PC-3 (cell line): ENCODE data around the gene PLEKHA6.

Experiments used
- CTCF ChIP-seq: fragments of 300-600 bp; sonication (generic); conservative IDR thresholded peaks from 2 replicates; pipeline ENCODE4 v1.5.1; 2017; ENCODE audit warnings: antibody characterized with exemption, low read depth, mild to moderate bottlenecking, low read length
- EZH2 ChIP-seq: fragments of 300-600 bp; sonication (generic); IDR thresholded peaks from one replicate; pipeline ENCODE4 v1.6.1; 2017; ENCODE audit warnings: antibody characterized with exemption, mild to moderate bottlenecking, low read length; ENCODE audit not compliant: unreplicated experiment

GRCh38 chr1:204222006-204222763 is 137.5 kb downstream of the PLEKHA6 start:
- no peak for TF ChIP-seq CTCF
- no peak for TF ChIP-seq EZH2
